GM12891 (cell line): ENCODE measurements around the gene SYT3.

Experiments used
- POLR2A ChIP-seq: IDR thresholded peaks from 2 replicates; pipeline ENCODE4 v1.6.1; 2011; ENCODE audit warnings: low read depth, low read length, control low read depth
- POLR2AphosphoS5 ChIP-seq: IDR thresholded peaks from 2 replicates; pipeline ENCODE4 v1.6.1; 2011; ENCODE audit warnings: low read depth, low read length, control low read depth
- SPI1 ChIP-seq: IDR thresholded peaks from 2 replicates; pipeline ENCODE4 v1.6.1; 2011; ENCODE audit warnings: low read depth, low read length, control low read depth
- TAF1 ChIP-seq: IDR thresholded peaks from 2 replicates; pipeline ENCODE4 v1.6.1; 2011; ENCODE audit warnings: low read depth, low read length, control low read depth

DNA sequence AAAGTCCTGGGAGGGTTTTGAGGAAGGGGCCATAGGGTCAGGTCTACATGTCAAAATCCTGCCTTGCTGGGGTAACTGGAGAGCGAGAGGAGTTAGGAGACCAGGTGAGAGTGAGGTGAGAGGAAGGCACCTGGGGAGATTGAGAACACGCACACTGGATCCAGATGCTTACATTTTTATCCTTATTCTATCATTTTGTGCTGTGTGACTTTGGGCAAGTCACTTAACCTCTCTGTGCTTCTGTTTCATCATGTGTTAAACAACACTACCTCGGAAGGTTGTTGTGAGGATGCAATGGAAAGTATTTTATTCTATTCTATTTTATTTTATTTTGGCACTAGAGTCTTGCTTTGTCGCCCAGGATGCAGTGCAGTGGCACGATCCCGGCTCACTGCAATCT lies 13.0 kb upstream of the SYT3 start:
- no peak for TF ChIP-seq SPI1
- TF ChIP-seq POLR2A: no peak
- TF ChIP-seq TAF1: no peak
- TF ChIP-seq POLR2AphosphoS5: no peak
